ENCODE data around the gene CDC45.

Gene CDC45

GRCh38 chr22:19504900-19505734 lies 25.4 kb downstream of the CDC45 start:
- no peak for FAIRE-seq
- no peak for DNase-seq (ENCODE audit: insufficient read length, low spot score)
- TF ChIP-seq CTCF (IDR thresholded peaks at IDR 0.05; ENCODE audit: insufficient read depth, missing control alignments): no peak

DNA sequence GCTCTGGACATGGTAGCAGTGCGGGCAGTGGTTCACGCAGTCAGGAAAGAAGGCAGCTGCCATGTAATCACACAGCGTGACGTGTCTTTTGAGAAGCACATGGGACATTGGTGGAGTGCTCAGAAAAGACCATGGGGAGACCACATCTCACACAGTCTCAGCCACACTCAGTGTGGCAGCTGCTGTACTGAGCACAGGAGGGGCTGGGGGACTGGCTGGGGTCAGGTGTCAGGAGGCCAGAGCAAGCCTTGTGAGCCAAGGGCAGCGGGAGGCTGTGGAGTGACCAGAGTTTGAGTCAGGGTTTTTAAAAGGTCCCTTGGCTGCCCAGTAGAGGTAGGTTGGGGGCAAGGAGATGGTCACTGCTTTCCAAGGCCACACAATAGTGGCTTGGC lies 26.0 kb downstream of the CDC45 start:
- no peak for TF ChIP-seq CTCF (IDR thresholded peaks at IDR 0.05; ENCODE audit: insufficient read depth, missing control alignments)
- DNase-seq (ENCODE audit: insufficient read length, low spot score): no peak
- FAIRE-seq: no peak

GRCh38 chr22:19506212-19506611 lies 26.5 kb downstream of the CDC45 start:
- no peak for TF ChIP-seq CTCF (IDR thresholded peaks at IDR 0.05; ENCODE audit: insufficient read depth, missing control alignments)
- FAIRE-seq (no peak), DNase-seq (ENCODE audit: insufficient read length, low spot score) (no peak)

DNA sequence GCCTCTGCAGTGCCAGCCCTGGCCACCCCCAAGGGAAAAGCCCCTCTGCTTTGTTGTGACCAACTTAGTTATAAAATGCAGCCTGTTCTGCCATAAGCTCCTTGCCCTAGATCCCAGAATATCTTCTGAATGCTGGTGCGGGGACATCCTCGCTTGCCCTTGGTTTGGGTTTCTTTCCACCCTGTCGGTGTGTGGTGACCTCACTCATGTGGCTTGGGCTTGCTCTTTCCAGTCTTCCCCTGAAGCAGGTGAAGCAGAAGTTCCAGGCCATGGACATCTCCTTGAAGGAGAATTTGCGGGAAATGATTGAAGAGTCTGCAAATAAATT lies 27.8 kb downstream of the CDC45 start:
- no peak for TF ChIP-seq CTCF (IDR thresholded peaks at IDR 0.05; ENCODE audit: insufficient read depth, missing control alignments)
- FAIRE-seq (no peak), DNase-seq (ENCODE audit: insufficient read length, low spot score) (no peak)

- DNase-seq (ENCODE audit: insufficient read length, low spot score): no peak
- TF ChIP-seq CTCF (IDR thresholded peaks at IDR 0.05; ENCODE audit: insufficient read depth, missing control alignments): no peak
- no peak for FAIRE-seq
These were observed 28.5 kb downstream of the CDC45 start for GRCh38 chr22:19508024-19508776.

GRCh38 chr22:19509191-19509590 lies 29.5 kb downstream of the CDC45 start:
- TF ChIP-seq CTCF (IDR thresholded peaks at IDR 0.05; ENCODE audit: insufficient read depth, missing control alignments): no peak
- no peak for DNase-seq (ENCODE audit: insufficient read length, low spot score)
- no peak for FAIRE-seq

GRCh38 chr22:19509923-19510322 lies 30.2 kb downstream of the CDC45 start:
- DNase-seq (ENCODE audit: insufficient read length, low spot score): no peak
- no peak for FAIRE-seq
- no peak for TF ChIP-seq CTCF (IDR thresholded peaks at IDR 0.05; ENCODE audit: insufficient read depth, missing control alignments)
